HepG2 (cell line): ENCODE data around the gene B3GALNT2. TPM values are rescaled to one million over a fixed set of nuclear protein-coding genes. Genes with fewer than 3 reads are reported as not detected.
A peak's percentile ranks its signal among the peaks of the same experiment; 100 is the strongest.

Experiments
- ERF ChIP-seq: IDR thresholded peaks from 2 replicates; pipeline ENCODE4 v1.6.1; 2018; ENCODE audit warnings: missing biosample characterization, missing genetic modification reagents
- FOXJ3 ChIP-seq: sonication (generic); formaldehyde crosslinking; IDR thresholded peaks from 2 replicates; pipeline ENCODE4 v1.4.0; 2020; ENCODE audit warnings: missing genetic modification reagents, mild to moderate bottlenecking, borderline replicate concordance
- HMG20A ChIP-seq: IDR thresholded peaks from 2 replicates; pipeline ENCODE4 v1.6.1; 2016; ENCODE audit warnings: borderline replicate concordance
- MAZ ChIP-seq, 2 experiments: sonication (generic) in 1 of 2; formaldehyde crosslinking in 1 of 2; IDR thresholded peaks; 2 replicates each; pipeline versions ENCODE4 v1.5.0 to v1.6.1; 2012 to 2020; ENCODE audit warnings: low read depth in 2 of 2, mild to moderate bottlenecking in 2 of 2, borderline replicate concordance in 1 of 2, improper control_type of control experiment in 1 of 2, low read length in 1 of 2, missing genetic modification reagents in 1 of 2, moderate library complexity in 1 of 2
- NR2F1 ChIP-seq, 2 experiments: fragments of 450-650 bp in 1 of 2; formaldehyde crosslinking in 1 of 2; IDR thresholded peaks; 2 replicates each; pipeline versions ENCODE4 v1.5.0 to v1.6.1; 2016 to 2020; ENCODE audit warnings: mild to moderate bottlenecking in 1 of 2, missing compliant biosample characterization in 1 of 2, missing genetic modification reagents in 1 of 2, moderate library complexity in 1 of 2
- ZNF143 ChIP-seq: sonication (generic); formaldehyde crosslinking; IDR thresholded peaks from 2 replicates; pipeline ENCODE4 v1.4.0; 2020; ENCODE audit warnings: missing genetic modification reagents
- ZNF660 ChIP-seq: sonication (generic); formaldehyde crosslinking; IDR thresholded peaks from 2 replicates; pipeline ENCODE4 v1.5.1; 2020; ENCODE audit warnings: mild to moderate bottlenecking, low read depth, missing genetic modification reagents, borderline replicate concordance
- polyA plus RNA-seq, 8 experiments: library from polyadenylated mRNA; depleted of rRNA in 3 of 8; stranded (reverse) in 7 of 8; unstranded in 1 of 8; fragments of >200 nt; fragmentation: Illumina TruSeq in 4 of 8; extraction: Trizol in 4 of 8; gene quantifications; 2 replicates each; pipeline versions ENCODE4 v1.2.1 to v1.2.3, GENCODE V29; 2011 to 2016; ENCODE audit warnings: low read depth in 4 of 8, missing spikeins in 1 of 8, mixed read lengths in 1 of 8; ENCODE audit not compliant: insufficient read depth in 1 of 8
- total RNA-seq, 5 experiments: library from RNA; depleted of rRNA; stranded (reverse); fragments of >200 nt; fragmentation: Illumina TruSeq; extraction: Trizol; gene quantifications; 2 replicates each; pipeline ENCODE4 v1.2.3, GENCODE V29; 2016; ENCODE audit warnings: low read depth in 1 of 5
- TF ChIP-seq, protein P1 (sequence below): sonication (generic); formaldehyde crosslinking; IDR thresholded peaks from 2 replicates; pipeline ENCODE4 v1.8.0; 2023; ENCODE audit warnings: mild to moderate bottlenecking, missing genetic modification reagents
- TF ChIP-seq, protein P2 (sequence below): sonication (generic); formaldehyde crosslinking; IDR thresholded peaks from 2 replicates; pipeline ENCODE4 v1.4.0; 2020; ENCODE audit warnings: missing genetic modification reagents
- TF ChIP-seq, protein P3 (sequence below): sonication (generic); formaldehyde crosslinking; IDR thresholded peaks from 2 replicates; pipeline ENCODE4 v1.5.0; 2020; ENCODE audit warnings: mild to moderate bottlenecking, missing genetic modification reagents, borderline replicate concordance
- TF ChIP-seq, protein P4 (sequence below): sonication (generic); formaldehyde crosslinking; IDR thresholded peaks from 2 replicates; pipeline ENCODE4 v1.4.0; 2020; ENCODE audit warnings: mild to moderate bottlenecking, missing genetic modification reagents, borderline replicate concordance
- TF ChIP-seq, protein P5 (sequence below): sonication (generic); formaldehyde crosslinking; IDR thresholded peaks from 2 replicates; pipeline ENCODE4 v1.4.0; 2020; ENCODE audit warnings: missing genetic modification reagents, borderline replicate concordance

Gene B3GALNT2
- total and polyA plus RNA-seq, 2 of the 13 experiments (the other 11 are each of a cell fraction or from before 2014, with no cell fraction given), result 16.5 to 28.9 TPM

DNA sequence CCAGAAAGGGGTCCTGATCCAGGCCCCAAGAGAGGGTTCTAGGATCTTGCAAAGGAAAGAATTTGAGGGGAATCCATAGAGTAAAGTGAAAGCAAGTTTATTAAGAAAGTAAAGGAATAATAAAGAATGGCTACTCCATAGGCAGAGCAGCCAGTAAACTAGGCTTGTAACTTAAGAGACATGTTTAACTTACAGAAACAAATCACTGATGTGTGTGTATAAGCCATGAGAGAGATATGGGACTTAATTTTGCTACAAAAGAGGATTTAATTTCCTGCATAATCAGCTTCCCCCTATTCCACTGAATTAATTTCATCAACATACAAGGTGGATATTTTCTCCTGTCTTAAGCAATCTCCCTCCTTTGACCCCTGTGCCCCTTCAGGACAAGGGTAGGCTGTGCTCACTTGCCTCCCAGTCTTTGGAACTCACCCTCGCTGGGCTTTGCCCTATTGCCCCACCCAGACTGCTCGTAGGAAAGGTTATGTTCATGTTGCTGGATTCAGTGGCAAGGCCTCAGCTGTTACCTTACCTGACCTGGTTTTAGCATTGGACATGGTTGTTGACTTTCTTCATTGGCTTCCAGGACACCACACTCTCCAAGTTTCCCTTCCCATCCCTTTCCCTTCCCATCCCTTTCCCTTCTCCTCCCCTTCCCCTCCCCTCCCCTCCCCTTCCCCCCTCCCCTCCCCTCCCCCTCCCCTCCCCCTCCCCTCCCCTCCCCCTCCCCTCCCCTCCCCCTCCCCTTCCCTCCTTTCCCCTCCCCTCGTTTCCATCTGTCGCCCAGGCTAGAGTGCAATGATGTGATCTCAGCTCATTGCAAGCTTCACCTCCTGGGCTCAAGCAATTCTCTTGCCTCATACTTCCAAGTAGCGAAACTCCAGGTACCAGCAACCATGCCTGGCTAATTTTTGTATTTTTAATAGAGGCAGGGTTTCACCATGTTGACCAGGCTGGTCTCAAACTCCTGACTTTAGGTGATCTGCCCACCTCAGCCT is 92.5 kb downstream of the B3GALNT2 start (continued):
- TF ChIP-seq, protein P1, sequence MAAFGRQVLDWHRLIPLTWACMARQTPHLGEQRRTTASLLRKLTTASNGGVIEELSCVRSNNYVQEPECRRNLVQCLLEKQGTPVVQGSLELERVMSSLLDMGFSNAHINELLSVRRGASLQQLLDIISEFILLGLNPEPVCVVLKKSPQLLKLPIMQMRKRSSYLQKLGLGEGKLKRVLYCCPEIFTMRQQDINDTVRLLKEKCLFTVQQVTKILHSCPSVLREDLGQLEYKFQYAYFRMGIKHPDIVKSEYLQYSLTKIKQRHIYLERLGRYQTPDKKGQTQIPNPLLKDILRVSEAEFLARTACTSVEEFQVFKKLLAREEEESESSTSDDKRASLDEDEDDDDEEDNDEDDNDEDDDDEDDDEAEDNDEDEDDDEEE, result no peak
- TF ChIP-seq ZNF143 (CRISPR knock-in tag) (no peak), NR2F1 (CRISPR knock-in tag; IDR thresholded peaks at IDR 0.05) (peak; percentile 75 to 83), HMG20A (peak; percentile 64; the same call in 1 of the 2 replicates), ERF (CRISPR knock-in tag) (0 out of 2 replicates have a peak, but pooled peaks have one; percentile 45), FOXJ3 (CRISPR knock-in tag) (peak; percentile 53; the same call in 1 of the 2 replicates), MAZ (IDR thresholded peaks at IDR 0.05; ENCODE audit: borderline replicate concordance, low read depth, low read length) (peak; percentile 27; the same call in 1 of the 2 replicates), MAZ (CRISPR knock-in tag; IDR thresholded peaks at IDR 0.05; ENCODE audit: low read depth) (no peak), ZNF660 (no peak)
- TF ChIP-seq, protein P2, sequence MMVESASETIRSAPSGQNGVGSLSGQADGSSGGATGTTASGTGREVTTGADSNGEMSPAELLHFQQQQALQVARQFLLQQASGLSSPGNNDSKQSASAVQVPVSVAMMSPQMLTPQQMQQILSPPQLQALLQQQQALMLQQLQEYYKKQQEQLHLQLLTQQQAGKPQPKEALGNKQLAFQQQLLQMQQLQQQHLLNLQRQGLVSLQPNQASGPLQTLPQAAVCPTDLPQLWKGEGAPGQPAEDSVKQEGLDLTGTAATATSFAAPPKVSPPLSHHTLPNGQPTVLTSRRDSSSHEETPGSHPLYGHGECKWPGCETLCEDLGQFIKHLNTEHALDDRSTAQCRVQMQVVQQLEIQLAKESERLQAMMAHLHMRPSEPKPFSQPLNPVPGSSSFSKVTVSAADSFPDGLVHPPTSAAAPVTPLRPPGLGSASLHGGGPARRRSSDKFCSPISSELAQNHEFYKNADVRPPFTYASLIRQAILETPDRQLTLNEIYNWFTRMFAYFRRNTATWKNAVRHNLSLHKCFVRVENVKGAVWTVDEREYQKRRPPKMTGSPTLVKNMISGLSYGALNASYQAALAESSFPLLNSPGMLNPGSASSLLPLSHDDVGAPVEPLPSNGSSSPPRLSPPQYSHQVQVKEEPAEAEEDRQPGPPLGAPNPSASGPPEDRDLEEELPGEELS (CRISPR knock-in tag), result peak; percentile 85
- TF ChIP-seq, protein P3, sequence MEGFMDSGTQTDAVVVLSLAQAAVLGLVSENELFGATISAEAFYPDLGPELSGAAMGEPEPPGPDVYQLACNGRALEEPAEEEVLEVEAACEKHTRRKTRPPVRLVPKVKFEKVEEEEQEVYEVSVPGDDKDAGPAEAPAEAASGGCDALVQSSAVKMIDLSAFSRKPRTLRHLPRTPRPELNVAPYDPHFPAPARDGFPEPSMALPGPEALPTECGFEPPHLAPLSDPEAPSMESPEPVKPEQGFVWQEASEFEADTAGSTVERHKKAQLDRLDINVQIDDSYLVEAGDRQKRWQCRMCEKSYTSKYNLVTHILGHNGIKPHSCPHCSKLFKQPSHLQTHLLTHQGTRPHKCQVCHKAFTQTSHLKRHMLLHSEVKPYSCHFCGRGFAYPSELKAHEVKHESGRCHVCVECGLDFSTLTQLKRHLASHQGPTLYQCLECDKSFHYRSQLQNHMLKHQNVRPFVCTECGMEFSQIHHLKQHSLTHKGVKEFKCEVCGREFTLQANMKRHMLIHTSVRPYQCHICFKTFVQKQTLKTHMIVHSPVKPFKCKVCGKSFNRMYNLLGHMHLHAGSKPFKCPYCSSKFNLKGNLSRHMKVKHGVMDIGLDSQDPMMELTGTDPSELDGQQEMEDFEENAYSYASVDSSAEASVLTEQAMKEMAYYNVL, result peak; percentile 21; the same call in 1 of the 2 replicates
- TF ChIP-seq, protein P4, sequence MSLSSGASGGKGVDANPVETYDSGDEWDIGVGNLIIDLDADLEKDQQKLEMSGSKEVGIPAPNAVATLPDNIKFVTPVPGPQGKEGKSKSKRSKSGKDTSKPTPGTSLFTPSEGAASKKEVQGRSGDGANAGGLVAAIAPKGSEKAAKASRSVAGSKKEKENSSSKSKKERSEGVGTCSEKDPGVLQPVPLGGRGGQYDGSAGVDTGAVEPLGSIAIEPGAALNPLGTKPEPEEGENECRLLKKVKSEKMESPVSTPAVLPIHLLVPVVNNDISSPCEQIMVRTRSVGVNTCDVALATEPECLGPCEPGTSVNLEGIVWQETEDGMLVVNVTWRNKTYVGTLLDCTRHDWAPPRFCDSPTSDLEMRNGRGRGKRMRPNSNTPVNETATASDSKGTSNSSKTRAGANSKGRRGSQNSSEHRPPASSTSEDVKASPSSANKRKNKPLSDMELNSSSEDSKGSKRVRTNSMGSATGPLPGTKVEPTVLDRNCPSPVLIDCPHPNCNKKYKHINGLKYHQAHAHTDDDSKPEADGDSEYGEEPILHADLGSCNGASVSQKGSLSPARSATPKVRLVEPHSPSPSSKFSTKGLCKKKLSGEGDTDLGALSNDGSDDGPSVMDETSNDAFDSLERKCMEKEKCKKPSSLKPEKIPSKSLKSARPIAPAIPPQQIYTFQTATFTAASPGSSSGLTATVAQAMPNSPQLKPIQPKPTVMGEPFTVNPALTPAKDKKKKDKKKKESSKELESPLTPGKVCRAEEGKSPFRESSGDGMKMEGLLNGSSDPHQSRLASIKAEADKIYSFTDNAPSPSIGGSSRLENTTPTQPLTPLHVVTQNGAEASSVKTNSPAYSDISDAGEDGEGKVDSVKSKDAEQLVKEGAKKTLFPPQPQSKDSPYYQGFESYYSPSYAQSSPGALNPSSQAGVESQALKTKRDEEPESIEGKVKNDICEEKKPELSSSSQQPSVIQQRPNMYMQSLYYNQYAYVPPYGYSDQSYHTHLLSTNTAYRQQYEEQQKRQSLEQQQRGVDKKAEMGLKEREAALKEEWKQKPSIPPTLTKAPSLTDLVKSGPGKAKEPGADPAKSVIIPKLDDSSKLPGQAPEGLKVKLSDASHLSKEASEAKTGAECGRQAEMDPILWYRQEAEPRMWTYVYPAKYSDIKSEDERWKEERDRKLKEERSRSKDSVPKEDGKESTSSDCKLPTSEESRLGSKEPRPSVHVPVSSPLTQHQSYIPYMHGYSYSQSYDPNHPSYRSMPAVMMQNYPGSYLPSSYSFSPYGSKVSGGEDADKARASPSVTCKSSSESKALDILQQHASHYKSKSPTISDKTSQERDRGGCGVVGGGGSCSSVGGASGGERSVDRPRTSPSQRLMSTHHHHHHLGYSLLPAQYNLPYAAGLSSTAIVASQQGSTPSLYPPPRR, result peak; percentile 56; the same call in 1 of the 2 replicates
- TF ChIP-seq, protein P5, sequence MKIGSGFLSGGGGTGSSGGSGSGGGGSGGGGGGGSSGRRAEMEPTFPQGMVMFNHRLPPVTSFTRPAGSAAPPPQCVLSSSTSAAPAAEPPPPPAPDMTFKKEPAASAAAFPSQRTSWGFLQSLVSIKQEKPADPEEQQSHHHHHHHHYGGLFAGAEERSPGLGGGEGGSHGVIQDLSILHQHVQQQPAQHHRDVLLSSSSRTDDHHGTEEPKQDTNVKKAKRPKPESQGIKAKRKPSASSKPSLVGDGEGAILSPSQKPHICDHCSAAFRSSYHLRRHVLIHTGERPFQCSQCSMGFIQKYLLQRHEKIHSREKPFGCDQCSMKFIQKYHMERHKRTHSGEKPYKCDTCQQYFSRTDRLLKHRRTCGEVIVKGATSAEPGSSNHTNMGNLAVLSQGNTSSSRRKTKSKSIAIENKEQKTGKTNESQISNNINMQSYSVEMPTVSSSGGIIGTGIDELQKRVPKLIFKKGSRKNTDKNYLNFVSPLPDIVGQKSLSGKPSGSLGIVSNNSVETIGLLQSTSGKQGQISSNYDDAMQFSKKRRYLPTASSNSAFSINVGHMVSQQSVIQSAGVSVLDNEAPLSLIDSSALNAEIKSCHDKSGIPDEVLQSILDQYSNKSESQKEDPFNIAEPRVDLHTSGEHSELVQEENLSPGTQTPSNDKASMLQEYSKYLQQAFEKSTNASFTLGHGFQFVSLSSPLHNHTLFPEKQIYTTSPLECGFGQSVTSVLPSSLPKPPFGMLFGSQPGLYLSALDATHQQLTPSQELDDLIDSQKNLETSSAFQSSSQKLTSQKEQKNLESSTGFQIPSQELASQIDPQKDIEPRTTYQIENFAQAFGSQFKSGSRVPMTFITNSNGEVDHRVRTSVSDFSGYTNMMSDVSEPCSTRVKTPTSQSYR (CRISPR knock-in tag), result peak; percentile 80
